ENCODE data around the gene GRM8.

The GRM8 gene

GRCh38 chr7:126436213-126436868 is 816.4 kb downstream of the GRM8 start:
- no peak for DNase-seq (ENCODE audit: low read depth)

- no peak for DNase-seq (ENCODE audit: low read depth)
Measured at GRCh38 chr7:126426652-126427051, 826.1 kb downstream of the GRM8 start.

DNA sequence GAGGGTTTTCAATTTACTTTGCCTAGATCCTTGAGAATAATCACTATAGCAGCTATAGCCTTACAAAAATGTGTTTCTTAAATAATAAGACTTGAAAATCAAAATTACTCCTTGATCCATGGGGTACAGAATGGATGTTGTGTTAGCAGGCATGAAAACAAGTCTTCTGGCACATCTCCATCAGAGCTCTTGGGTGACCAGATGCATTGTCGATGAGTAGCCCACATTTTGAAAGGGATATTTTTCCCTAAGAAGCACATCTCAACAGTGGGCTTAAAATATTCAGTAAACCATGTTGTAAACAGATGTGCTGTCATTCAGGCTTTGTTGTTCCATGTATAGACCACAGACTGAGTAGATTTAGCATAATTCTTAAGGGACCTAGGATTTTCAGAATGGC is 827.8 kb downstream of the GRM8 start:
- no peak for DNase-seq (ENCODE audit: low read depth)

GRCh38 chr7:126419047-126419446 is 833.7 kb downstream of the GRM8 start:
- DNase-seq (ENCODE audit: low read depth), result no peak

DNA sequence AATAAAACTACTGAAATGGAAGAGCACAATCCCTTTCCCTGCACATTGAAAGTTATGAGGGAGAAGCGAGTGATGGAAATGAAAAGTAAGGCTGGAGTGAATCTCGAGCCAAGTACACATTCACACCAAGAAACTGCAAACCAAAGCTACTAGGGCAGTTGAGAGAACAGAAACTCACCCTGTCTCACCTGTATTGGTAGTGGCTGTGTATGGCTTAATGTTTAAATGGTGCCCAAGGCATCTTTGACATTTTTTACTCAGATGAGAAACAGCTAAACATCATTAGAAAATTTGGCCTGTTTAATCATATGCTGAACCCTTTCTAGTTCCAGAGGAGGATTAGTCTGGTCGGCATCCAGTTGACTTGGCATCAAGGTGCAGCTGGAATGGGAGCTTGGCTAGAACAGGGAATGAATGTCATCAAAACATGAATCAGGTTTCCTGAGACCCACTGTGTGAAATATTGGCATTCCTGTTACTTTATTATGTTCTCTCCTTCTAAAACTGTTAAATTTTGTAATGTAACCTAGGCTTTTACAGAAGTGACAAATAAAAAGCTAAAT is 840.8 kb downstream of the GRM8 start:
- no peak for DNase-seq (ENCODE audit: low read depth)

GRCh38 chr7:126411032-126411820 is 841.5 kb downstream of the GRM8 start:
- no peak for DNase-seq (ENCODE audit: low read depth)

- DNase-seq (ENCODE audit: low read depth), result no peak
Measured at GRCh38 chr7:126403040-126403439, 849.7 kb downstream of the GRM8 start.

GRCh38 chr7:126401918-126402317 is 850.8 kb downstream of the GRM8 start:
- no peak for DNase-seq (ENCODE audit: low read depth)

GRCh38 chr7:126398851-126399529 is 853.8 kb downstream of the GRM8 start:
- no peak for DNase-seq (ENCODE audit: low read depth)

GRCh38 chr7:126398285-126398684 is 854.5 kb downstream of the GRM8 start:
- DNase-seq (ENCODE audit: low read depth), result no peak

GRCh38 chr7:126394406-126394805 is 858.3 kb downstream of the GRM8 start:
- no peak for DNase-seq (ENCODE audit: low read depth)

All from stimulated activated CD8-positive, alpha-beta memory T cell treated with anti-CD3 and anti-CD28 coated beads, Interleukin-7, amount 100 ng/mL, for 24 hours (primary cell).